Activated CD8-positive, alpha-beta memory T cell treated with anti-CD3 and anti-CD28 coated beads for 4 hours (primary cell): ENCODE results near the gene RNF126.
"Not testable (repeated sequence)": the region's sequence is repeated elsewhere in the genome, so short reads cannot be mapped to it uniquely, and the experiment has no call there.

ENCODE experiments used
- DNase-seq, 2 donors: peaks; one replicate each; pipeline ENCODE4 v3.0.0-alpha.2; 2020; ENCODE audit warnings: low read depth in 2 of 2

Gene RNF126

DNA sequence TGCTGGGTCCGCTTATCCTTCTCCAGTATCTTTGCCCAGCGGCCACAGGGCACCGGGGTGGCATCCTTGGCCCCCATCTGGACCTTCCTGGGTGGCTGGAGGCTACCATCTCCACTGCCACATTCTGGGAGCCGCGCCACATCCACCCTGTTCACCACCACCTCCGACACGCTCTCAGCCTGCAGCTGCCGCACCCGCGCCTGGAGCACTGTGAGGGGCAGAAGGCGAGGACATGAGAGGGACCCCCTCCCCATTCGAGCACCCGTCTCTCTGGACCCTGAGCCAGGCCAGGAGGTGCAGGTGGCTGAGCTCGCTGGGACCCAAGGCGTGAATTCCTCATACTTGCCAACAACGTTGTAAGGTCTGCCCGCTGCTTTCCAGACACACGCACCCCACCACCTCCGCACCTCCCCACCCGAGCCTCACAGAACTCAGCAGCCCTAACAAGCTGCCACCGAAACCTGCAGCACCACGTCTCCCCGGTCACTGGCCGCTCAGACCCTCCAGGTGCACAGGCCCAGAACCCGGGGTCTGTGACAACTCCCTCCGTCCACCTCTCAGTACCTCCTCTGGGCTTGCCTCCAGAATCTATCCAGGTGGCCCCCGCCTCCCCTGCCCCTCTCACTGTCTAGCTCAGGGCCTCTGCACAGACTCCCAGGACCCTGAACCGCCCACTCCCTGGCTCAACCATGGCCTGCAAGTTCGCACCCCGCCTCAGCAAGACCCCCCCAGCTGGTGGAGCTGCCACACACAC is 32.9 kb downstream of the RNF126 start:
- DNase-seq = no peak

DNA sequence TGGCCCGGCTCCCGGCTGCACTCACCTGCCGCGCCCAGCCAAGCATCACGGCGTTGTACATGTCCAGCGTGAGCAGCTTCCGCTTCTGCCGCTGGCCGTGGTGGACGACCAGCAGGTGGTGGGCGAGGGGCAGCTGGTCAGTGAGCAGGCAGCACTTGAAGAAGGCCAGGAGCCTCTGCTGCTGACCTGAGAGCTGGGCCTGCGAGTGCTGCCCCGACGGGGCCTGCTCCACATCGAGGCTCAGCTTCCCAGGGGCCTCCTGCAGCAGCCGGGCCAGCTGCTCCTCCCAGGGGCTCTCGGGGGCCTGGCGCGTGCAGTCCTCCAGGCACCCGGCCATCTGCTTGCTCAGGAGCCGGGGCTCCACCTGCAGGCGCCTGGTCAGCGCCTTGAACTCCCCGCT is 33.5 kb downstream of the RNF126 start:
- DNase-seq = not testable (repeated sequence)

DNA sequence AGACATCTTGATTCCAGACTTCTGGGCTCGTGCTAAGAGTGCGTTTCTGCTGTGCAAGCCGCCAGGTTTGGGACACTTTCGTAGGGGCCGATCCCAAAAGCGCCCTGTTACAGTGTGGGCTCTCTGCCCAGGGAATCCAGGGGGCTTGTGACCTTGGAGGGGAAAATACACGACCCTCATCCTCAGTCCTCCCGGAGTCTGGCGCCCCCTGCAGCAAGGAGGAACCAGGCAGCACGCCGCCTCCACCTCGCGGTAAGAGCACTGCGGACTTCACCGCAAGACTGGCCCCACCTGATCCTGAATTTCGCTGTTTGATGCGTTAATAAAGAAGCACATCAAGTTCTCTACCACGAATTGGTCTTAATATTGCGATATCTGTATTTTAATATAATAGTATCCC is 34.8 kb downstream of the RNF126 start:
- no peak for DNase-seq

DNA sequence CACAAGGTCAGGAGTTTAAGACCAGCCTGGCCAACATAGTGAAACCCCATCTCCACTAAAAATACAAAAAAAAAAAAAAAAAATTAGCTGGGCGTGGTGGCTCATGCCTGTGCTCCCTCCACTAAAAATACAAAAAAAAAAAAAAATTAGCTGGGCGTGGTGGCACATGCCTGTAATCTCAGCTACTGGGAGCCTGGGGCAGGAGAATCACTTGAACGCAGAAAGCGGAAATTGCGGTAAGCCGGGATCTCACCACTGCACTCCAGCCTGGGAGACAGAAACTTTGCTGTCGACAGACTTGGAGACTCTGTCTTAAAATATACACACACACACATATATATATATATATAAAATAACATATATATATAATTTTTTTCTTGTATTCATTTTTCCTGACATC is 36.4 kb downstream of the RNF126 start:
- DNase-seq = not testable (repeated sequence)

DNA sequence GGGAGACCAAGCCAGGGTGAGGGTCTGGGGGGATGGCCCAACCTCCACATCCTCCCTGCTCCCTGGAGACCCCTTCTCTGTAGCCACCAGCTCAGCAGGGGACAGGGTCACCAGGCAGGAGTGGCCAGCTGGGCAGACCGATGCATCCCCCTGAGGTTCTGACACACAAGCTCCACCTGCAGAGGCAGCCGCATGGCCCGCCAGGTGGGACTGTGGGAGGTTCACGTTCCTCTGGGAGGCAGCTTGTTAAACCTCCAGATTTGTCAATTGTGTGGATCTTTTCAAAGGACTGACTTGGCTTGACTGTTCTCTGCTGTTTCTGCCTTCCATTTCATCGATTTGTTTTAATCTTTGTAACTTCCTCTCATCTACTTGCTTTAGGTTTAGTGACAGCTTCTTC is 37.8 kb downstream of the RNF126 start:
- DNase-seq = no peak

DNA sequence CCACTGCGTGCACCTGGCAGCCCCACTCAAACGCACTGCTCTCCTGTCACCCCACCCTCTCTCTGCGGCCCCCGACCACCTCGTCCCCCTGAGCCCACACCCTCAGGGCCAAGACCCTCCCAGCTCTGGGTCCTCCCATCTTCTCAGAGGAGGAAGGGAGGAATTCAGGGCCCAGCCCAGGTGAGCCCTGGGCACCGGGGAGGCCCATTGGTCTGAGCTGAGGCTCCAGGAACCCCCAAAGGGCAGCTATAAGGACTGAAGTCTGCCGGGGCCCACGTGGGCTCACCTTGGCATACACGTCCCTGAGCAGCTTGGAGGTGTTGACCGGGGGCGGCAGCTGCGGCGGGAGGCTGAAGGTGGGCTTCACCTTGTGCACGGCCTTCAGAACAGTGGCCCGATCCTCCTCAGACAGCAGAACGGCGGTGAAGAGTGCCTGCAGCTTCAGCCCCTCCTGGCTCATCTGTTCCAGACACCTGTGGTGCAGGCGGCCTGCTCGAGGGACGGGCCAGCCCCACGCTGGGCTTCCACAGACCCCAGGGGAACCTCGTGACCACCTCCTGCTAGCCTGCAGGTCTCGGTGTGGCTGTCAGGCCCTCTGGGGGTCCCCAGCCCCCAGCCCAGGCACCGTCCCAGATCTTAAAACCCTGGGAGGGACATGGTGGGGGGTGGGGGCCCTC is 38.4 kb downstream of the RNF126 start:
- no peak for DNase-seq

DNA sequence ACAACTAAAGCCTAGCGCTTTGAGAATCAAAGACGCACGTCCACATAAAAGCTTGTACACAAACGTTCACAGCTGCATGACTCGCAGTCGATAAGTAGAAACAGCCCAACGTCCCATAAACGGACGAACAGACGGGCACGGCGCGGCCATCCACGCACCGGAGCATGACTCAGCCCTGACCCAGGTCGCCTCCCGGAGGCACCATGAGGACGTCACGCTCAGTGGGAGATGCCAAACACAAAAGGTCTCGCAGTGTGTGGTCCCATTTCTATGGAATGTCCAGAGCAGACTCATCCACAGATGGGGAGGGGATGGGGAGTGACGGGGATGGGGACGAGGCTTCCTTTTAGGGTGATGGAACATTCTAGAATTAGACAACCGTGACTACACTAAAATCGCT is 39.0 kb downstream of the RNF126 start:
- DNase-seq = no peak

DNA sequence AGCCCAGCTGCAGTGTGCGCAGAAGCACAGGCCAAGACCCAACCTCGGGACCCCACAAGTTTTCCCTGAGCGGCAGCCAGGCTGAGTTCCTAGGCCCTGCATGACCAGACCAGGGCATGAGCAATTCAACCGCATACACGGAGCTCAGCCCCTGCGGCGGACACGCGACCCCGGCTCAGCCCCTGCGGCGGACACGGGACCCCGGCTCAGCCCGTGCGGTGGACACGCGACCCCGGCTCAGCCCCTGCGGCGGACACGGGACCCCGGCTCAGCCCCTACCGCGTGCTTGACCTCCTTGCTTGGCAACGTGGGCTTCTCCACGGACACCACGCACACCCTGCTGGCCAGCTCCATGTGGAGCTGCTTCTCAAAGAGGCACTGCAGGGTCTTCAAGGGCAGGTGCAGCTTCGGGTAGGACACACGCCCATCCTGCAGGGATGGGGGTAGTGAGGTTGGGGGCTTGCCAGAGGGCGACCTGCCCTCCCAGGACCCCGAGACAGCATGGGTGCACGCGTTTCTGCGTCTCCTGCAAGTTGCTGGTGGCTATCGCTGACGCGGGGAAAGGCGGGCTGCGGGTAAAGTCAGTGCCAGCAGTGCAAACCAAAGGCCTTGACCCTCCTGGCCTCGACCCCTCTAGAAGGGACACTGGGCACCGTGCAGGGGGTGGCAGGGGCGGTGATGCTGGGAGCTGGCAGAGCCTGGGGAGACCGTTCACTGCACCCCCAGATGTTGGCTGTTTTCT is 39.7 kb downstream of the RNF126 start:
- no peak for DNase-seq

DNA sequence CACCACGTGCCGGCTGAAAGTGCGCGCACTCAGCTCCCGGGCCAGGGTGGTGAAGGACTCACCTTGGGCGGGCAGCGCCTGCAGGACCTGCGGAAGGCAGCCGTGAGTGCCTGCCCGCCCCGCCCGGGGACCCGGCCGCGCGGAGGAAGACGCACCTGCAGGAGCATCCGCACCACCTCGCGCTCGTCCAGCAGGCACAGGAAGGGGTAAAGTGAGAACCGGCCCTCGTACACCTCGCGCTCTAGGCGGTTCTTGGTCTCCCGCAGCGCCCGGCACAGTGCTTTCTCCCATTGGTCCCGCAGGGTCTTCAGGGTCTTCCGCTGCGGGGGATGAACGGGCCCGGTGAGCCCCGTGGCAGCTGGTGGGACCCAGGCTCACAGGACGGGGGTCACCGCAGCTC is 40.3 kb downstream of the RNF126 start:
- no peak for DNase-seq

DNA sequence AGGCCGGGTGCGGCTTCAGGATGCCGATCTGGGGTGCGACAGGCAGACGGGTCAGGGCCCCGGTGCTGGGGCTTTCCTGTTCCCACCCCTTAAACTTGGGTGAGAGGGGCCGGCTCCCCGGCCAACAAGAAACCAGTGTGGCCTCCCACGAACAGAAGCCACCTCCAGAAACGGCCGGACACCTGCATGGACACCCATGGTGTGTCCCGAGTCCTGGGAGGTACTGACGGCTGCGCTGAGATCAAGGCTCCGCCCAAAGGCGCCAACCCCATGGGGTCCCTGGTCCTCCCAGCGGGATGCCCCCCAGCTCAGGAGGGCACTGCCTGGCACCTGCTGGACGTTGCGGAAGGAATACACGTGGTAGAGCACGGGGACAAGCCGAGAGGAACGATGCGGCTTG is 41.2 kb downstream of the RNF126 start:
- no peak for DNase-seq

DNA sequence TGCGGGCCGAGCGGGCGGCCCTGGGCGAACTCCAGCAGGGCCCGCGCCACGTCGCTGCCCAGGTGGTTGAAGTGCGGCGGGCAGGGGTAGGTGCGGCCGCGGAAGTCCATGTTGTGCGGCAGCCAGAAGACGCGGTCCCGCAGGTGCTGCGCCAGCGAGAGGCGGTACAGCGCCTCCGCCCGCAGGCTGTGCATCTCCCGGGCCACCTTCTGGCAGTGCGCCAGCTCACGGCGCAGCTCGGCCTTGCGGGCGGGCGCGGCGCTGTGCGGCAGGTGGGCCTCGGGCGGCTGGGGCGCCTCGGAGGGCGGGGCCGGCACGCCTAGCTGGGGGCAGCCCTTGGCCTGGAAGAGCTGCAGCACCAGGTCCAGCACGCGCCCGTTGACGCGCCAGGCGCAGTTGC is 41.8 kb downstream of the RNF126 start:
- not testable (repeated sequence) for DNase-seq

DNA sequence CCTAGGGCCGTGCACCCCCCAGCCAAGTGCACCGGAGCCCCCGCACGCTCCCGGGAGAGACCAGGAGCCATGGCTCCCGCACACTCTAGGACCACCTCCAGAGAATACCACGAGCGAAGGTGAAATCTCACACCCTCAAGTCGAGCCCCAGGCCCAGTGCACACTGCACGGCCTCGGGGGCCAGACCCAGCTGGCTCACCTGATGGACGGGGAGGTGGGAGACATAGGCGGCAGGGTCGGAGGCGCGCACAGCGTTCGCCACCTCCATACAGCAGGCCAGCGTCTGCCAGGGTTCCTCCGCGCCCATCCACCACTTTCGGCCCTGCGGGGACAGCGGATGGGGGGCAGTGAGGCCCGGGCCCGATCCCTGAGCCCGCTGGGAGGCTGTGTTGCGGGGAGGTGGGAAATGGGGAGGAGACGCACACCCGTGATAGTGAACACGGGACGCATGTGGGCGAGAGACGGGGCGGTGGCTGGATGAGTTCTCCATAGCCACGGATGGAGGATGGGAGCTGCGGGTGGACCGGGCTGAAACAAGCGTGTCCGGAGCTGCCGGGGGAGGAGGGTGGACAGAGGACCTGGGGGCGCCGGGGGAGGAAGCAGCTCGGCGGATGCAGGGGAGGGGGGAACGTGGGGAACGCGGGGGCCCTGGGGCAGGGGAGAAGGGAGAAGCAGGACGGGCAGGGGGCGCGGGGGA is 42.7 kb downstream of the RNF126 start:
- DNase-seq = no peak

DNA sequence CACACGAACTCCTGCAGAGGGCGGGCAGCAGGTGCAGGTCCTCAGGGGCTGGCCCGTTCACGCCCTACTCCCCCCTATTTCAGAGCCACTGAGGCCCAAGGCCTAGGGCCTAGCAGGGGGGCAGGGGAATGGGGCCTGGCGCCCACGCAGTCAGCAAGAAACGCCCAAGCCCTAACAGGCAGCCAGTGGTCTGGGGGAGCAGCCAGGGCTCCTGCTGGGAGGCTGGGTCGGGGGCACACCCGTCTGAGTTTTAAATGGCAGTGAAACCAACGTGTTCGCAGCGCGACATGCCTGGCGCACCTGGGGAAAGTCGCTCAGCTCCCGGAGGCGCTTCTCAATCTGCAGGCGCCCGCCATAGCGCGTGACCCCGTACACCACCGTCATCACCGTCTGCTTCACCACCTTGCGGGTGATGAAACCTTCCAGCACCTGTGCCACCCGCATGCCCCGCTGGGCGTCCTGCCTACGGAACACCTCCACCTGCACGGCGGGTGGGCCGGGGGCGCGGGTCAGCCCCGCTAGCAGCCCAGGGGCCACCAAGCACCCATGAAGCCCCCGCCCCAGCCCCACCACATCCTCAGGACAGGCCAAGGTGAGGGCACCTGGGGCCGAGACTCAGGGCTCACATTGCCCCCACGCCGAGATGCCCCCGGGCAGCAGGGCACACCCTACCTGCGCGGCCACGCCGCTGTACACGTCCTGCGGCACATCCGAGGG is 43.6 kb downstream of the RNF126 start:
- no peak for DNase-seq

DNA sequence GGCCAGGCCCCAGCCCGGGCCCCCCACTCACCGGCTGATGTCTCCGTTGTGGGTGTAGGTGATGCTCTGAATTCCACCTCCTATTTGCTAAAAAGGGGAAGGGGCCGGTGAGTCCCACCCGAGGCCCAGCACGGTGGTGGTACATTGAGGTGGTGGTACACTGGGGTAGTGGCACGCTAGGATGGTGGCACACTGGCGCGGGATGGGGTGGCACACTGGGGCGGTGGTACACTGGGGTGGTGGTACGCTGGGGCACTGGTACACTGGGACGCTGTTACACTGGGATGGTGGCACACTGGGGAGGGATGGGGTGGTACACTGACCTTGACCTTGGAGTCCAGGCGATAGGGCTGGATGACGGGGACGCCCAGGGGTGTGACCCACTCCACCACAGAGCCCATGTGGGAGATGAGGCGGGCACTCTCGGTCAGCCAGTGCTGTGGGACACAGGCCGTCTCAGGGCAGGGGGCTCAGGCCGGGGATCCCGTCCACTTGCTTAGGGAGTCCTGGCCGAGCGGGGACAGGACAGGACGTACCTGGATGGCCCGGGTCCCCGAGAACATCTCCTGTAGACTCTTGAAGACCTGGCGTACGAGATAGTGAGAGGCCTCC is 44.2 kb downstream of the RNF126 start:
- DNase-seq = no peak

DNA sequence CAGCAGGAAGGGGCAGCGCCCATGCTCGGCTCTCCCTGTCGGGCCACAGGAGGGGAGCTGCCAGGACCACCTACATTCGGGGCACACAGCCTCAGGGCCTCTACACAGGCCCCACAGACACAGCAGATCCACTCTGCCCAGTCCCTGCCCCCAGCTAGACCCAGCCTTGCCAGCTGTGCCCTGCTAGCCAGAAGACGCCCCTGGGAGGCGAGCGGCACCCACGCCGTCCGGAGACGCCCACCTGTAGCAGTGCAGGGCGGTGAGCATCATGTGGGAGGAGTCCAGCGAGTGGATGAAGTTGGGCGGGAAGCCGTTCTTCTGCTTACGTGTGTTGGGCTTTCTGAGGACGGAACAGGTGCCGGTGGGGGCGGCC is 44.8 kb downstream of the RNF126 start:
- no peak for DNase-seq

DNA sequence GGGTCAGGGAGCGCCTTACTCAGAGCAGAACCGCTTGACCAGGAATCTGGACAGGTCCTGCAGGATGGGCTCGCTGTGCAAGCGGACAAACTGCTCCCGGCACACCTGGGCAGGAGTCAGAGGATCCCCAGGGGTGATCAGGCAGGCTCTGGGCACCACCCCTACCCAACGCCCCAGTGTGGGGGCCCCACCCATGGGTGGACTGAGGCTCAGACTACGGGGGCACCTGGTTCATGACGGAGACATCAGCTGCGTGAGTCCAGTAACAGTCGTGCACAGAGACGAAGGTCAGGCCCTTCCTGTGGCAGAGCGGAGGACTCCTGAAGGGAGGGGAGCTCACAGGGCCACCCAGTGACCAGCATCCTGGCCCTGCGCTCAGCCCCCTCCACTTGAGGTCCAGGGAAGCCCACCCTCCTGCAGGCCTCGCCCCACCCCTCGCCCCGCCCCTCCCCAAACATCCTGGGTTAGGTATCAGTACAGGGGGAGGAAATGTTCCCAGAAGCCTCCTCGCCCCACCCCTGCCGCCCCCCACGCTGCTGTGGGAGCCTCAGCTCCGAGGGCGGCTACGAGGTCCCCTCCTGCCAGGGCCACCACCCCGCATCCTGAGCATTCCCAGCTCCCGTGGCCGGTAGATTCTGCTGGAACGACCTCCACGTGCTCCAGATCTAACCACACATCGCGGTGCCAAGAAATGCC is 45.3 kb downstream of the RNF126 start:
- no peak for DNase-seq

DNA sequence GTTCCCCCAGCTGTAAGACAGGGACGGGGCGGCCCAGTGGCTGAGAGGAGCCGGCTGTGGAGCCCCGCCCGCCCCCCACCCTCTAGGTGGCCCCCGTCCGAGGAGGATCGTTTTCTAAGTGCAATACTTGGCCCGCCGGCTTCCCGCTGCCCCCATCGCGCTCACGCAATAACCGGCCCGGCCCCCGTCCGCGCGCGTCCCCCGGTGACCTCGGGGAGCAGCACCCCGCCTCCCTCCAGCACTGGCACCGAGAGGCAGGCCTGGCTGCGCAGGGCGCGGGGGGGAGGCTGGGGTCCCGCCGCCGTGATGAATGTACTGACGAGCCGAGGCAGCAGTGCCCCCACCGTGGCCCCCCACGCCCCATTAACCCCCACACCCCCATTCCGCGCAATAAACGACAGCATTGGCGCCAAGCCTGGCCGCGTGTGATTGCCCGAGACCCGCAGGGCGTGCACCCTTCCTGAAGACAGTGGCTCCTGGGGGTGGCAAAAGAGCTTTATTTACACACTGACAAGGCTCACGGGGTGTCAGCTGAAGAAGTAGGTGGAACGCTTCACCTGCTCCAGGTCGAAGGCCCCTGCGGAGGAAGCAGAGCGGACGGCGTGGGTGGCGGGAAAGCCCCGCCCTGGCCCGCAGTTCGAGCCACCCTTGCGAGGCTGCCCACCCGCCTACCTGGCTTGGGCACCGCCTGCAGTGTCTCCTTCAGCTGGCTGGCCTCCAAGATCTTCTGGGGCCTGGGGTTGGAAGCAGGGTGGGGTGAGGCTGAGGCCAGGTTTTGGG is 46.1 kb downstream of the RNF126 start:
- DNase-seq = no peak

DNA sequence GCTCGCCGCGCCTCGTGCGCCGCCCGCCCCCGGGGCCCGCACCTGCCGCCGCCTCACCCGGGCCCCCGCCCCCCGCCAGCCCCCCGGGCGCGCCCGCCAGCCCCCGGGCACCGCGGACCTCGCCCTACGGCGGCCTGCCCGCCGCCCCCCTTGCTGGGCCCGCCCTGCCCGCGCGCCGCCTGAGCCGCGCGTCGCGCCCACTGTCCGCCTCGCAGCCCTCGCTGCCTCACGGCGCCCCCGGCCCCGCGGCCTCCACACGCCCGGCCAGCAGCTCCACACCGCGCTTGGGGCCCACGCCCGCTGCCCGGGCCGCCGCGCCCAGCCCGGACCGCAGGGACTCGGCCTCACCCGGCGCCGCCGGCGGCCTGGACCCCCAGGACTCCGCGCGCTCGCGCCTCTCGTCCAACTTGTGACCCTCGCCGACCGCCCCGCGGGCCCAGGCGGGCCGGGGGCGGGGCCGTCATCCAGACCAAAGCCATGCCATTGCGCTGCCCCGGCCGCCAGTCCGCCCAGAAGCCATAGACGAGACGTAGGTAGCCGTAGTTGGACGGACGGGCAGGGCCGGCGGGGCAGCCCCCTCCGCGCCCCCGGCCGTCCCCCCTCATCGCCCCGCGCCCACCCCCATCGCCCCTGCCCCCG is 46.8 kb downstream of the RNF126 start:
- DNase-seq = no peak

DNA sequence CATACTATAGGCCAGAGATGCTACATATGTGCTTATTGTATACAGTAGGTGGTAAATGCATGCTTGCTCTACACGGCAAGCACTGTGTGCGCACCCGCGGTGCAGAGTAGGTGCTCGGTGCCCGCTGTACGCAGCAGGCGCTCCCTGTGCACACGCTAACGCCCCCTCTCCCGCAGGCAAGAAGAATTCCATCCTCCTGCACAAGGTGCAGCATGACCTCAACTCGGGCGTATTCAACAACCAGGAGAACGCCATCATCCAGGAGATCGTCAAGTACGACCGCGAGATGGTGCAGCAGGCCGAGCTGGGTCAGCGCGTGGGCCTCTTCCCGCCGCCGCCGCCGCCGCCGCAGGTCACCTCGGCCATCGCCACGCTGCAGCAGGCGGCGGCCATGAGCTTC is 47.4 kb downstream of the RNF126 start:
- no peak for DNase-seq
